Measurements from ENCODE around the gene CD7. TPM values are rescaled to one million over a fixed set of nuclear protein-coding genes. Genes with fewer than 3 reads are reported as not detected.

The CD7 gene
- total RNA-seq, 1 donor from 2014 or later: 345 TPM

- Mint-ChIP-seq H3K4me3 (ENCODE audit: low read depth) (peak overlapping the region; percentile 68), H3K4me1 (ENCODE audit: low read depth) (peaks cover 35% of the 10 kb centered on the region), H3K36me3 (ENCODE audit: low read depth) (peaks cover 21% of the 10 kb centered on the region), H3K27me3 (ENCODE audit: low read depth) (no peaks in the 10 kb centered on the region), H3K27ac (peak overlapping the region; percentile 98), H3K9me3 (no peaks in the 10 kb centered on the region)
- no peak for DNase-seq (ENCODE audit: low spot score)
- intact Hi-C loops (cut with micrococcal nuclease): loop anchor here (5.0 kb wide), 1 partner anchor 78 kb away; no protein-coding TSS in a partner anchor
Measured at GRCh38 chr17:82320140-82320840, 2.9 kb upstream of the CD7 start.

DNA sequence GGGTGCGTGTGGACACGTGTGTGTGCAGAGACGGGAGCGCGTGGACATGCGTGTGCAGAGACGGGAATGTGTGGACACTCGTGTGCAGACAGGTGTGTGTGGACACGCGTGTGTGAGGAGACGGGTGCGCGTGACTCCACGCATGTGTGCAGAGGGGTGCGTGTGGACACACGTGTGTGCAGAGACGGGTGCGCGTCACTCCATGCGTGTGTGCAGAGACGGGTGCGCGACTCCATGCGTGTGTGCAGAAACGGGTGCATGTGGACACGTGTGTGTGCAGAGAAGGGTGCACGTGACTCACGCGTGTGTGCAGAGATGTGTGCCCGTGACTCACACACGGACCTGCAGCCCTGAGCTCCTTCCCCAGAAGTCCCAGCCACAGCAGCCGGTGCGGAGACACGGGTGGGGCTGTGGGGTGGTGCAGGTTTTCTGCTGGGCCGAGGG, 2.2 kb upstream of the CD7 start:
- H3K4me1 Mint-ChIP-seq (ENCODE audit: low read depth): peaks cover 29% of the 10 kb centered on the region
- H3K36me3 Mint-ChIP-seq (ENCODE audit: low read depth): peaks cover 20% of the 10 kb centered on the region
- no peak overlapping the region for H3K4me3 Mint-ChIP-seq (ENCODE audit: low read depth)
- DNase-seq (ENCODE audit: low spot score): no peak
- no peaks in the 10 kb centered on the region for H3K27me3 Mint-ChIP-seq (ENCODE audit: low read depth)
- H3K27ac Mint-ChIP-seq: peak overlapping the region; percentile 98
- intact Hi-C loops (cut with micrococcal nuclease): loop anchor here (5.0 kb wide), 1 partner anchor 77 kb away; no protein-coding TSS in a partner anchor
- no peaks in the 10 kb centered on the region for H3K9me3 Mint-ChIP-seq

GRCh38 chr17:82318772-82319606, 1.6 kb upstream of the CD7 start:
- DNase-seq (ENCODE audit: low spot score): no peak
- H3K9me3 Mint-ChIP-seq: no peaks in the 10 kb centered on the region
- intact Hi-C loops (cut with micrococcal nuclease): no loop called here
- H3K4me1 Mint-ChIP-seq (ENCODE audit: low read depth): peaks cover 23% of the 10 kb centered on the region
- H3K4me3 Mint-ChIP-seq (ENCODE audit: low read depth): no peak overlapping the region
- peaks cover 25% of the 10 kb centered on the region for H3K36me3 Mint-ChIP-seq (ENCODE audit: low read depth)
- no peak overlapping the region for H3K27ac Mint-ChIP-seq
- no peaks in the 10 kb centered on the region for H3K27me3 Mint-ChIP-seq (ENCODE audit: low read depth)

- H3K4me1 Mint-ChIP-seq (ENCODE audit: low read depth): peaks cover 19% of the 10 kb centered on the region
- DNase-seq (ENCODE audit: low spot score): no peak
- no peak overlapping the region for H3K4me3 Mint-ChIP-seq (ENCODE audit: low read depth)
- H3K9me3 Mint-ChIP-seq: no peaks in the 10 kb centered on the region
- intact Hi-C loops (cut with micrococcal nuclease): no loop called here
- H3K36me3 Mint-ChIP-seq (ENCODE audit: low read depth): peaks cover 33% of the 10 kb centered on the region
- no peaks in the 10 kb centered on the region for H3K27me3 Mint-ChIP-seq (ENCODE audit: low read depth)
- no peak overlapping the region for H3K27ac Mint-ChIP-seq
Measured at GRCh38 chr17:82318169-82318498, 726 bp upstream of the CD7 start.

- Mint-ChIP-seq H3K27ac (no peak overlapping the region), H3K4me1 (ENCODE audit: low read depth) (peaks cover 15% of the 10 kb centered on the region), H3K9me3 (no peaks in the 10 kb centered on the region), H3K27me3 (ENCODE audit: low read depth) (no peaks in the 10 kb centered on the region), H3K4me3 (ENCODE audit: low read depth) (no peak overlapping the region), H3K36me3 (ENCODE audit: low read depth) (peaks cover 33% of the 10 kb centered on the region)
- peak; percentile 31 for DNase-seq (ENCODE audit: low spot score)
- intact Hi-C loops (cut with micrococcal nuclease): loop anchor here (1.0 kb wide), 1 partner anchor 15 kb away; no protein-coding TSS in a partner anchor
Measured at GRCh38 chr17:82316651-82317393, 586 bp downstream of the CD7 start.

- Mint-ChIP-seq H3K4me1 (ENCODE audit: low read depth) (peaks cover 12% of the 10 kb centered on the region), H3K27ac (peak overlapping the region; percentile 80), H3K4me3 (ENCODE audit: low read depth) (no peak overlapping the region), H3K36me3 (ENCODE audit: low read depth) (peaks cover 29% of the 10 kb centered on the region), H3K9me3 (no peaks in the 10 kb centered on the region), H3K27me3 (ENCODE audit: low read depth) (no peaks in the 10 kb centered on the region)
- no peak for DNase-seq (ENCODE audit: low spot score)
- intact Hi-C loops (cut with micrococcal nuclease): no loop called here
Measured at GRCh38 chr17:82315703-82316358, 1.6 kb downstream of the CD7 start.

DNA sequence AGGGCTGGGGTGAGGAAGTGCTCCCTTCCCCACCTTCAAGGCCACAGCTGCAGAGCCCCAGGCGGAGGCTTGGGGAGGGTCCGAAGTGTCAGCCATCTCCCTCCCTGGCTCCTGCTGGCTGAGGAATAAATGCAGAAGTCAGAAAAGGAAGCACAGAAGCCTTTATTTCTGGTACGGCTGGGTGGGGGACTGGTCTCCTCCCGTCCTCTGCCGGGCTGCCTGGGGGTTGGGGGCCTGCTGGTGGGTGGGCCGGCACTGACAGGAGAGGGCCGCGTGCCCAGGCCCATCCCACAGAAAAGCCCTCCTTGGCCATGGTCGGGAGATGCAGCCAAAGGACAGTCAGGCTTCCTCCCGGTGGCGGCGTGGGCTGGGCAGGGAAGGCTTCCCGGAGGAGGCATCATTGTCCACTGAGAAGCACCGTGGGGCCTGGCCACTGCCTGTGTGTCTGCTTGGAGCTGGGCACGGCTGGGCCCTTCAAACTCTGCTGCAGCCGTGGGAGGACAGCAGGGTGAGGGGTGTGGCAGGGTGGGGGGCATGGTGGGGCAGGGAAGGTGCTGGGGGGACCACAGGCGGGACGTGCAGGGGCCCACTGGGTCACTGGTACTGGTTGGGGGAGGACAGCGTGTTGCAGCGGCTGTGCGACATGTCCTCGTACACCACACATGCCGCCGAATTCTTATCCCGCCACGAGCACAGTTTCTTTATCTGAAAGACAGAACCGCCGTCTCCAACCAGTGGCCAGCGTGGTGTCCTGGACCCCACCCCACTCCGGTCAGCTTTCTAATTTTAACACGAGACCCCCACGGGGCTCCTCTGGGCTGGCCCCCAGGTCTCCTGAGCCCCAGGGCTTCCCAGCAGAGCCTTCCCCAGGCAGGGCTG, 2.4 kb downstream of the CD7 start:
- Mint-ChIP-seq H3K4me1 (ENCODE audit: low read depth) (peaks cover 8% of the 10 kb centered on the region), H3K27me3 (ENCODE audit: low read depth) (no peaks in the 10 kb centered on the region), H3K27ac (peak overlapping the region; percentile 80), H3K9me3 (no peaks in the 10 kb centered on the region), H3K4me3 (ENCODE audit: low read depth) (peak overlapping the region; percentile 37), H3K36me3 (ENCODE audit: low read depth) (peaks cover 29% of the 10 kb centered on the region)
- intact Hi-C loops (cut with micrococcal nuclease): no loop called here
- no peak for DNase-seq (ENCODE audit: low spot score)

- H3K9me3 Mint-ChIP-seq: no peaks in the 10 kb centered on the region
- H3K27me3 Mint-ChIP-seq (ENCODE audit: low read depth): no peaks in the 10 kb centered on the region
- peaks cover 29% of the 10 kb centered on the region for H3K36me3 Mint-ChIP-seq (ENCODE audit: low read depth)
- DNase-seq (ENCODE audit: low spot score): no peak
- peak overlapping the region; percentile 61 for H3K4me3 Mint-ChIP-seq (ENCODE audit: low read depth)
- H3K27ac Mint-ChIP-seq: no peak overlapping the region
- peaks cover 8% of the 10 kb centered on the region for H3K4me1 Mint-ChIP-seq (ENCODE audit: low read depth)
- intact Hi-C loops (cut with micrococcal nuclease): no loop called here
Measured at GRCh38 chr17:82314012-82314726, 3.2 kb downstream of the CD7 start.

- peak overlapping the region; percentile 61 for H3K4me3 Mint-ChIP-seq (ENCODE audit: low read depth)
- DNase-seq (ENCODE audit: low spot score): no peak
- H3K4me1 Mint-ChIP-seq (ENCODE audit: low read depth): peaks cover 8% of the 10 kb centered on the region
- peaks cover 29% of the 10 kb centered on the region for H3K36me3 Mint-ChIP-seq (ENCODE audit: low read depth)
- no peaks in the 10 kb centered on the region for H3K27me3 Mint-ChIP-seq (ENCODE audit: low read depth)
- H3K9me3 Mint-ChIP-seq: no peaks in the 10 kb centered on the region
- no peak overlapping the region for H3K27ac Mint-ChIP-seq
- intact Hi-C loops (cut with micrococcal nuclease): no loop called here
Measured at GRCh38 chr17:82313195-82314011, 4.0 kb downstream of the CD7 start.

- no peak overlapping the region for H3K4me3 Mint-ChIP-seq (ENCODE audit: low read depth)
- no peak for DNase-seq (ENCODE audit: low spot score)
- H3K36me3 Mint-ChIP-seq (ENCODE audit: low read depth): peaks cover 29% of the 10 kb centered on the region
- H3K4me1 Mint-ChIP-seq (ENCODE audit: low read depth): peaks cover 10% of the 10 kb centered on the region
- H3K27ac Mint-ChIP-seq: no peak overlapping the region
- intact Hi-C loops (cut with micrococcal nuclease): no loop called here
- H3K27me3 Mint-ChIP-seq (ENCODE audit: low read depth): peaks cover 3% of the 10 kb centered on the region
- H3K9me3 Mint-ChIP-seq: no peaks in the 10 kb centered on the region
Measured at GRCh38 chr17:82311971-82312370, 5.4 kb downstream of the CD7 start.

- Mint-ChIP-seq H3K9me3 (no peaks in the 10 kb centered on the region), H3K27me3 (ENCODE audit: low read depth) (peaks cover 3% of the 10 kb centered on the region), H3K27ac (no peak overlapping the region), H3K4me3 (ENCODE audit: low read depth) (no peak overlapping the region), H3K4me1 (ENCODE audit: low read depth) (peaks cover 19% of the 10 kb centered on the region), H3K36me3 (ENCODE audit: low read depth) (peaks cover 24% of the 10 kb centered on the region)
- no peak for DNase-seq (ENCODE audit: low spot score)
- intact Hi-C loops (cut with micrococcal nuclease): no loop called here
Measured at GRCh38 chr17:82310877-82311276, 6.5 kb downstream of the CD7 start.

Measured in activated T-helper 2 cell treated with anti-CD3 and anti-CD28 coated beads, Interferon-gamma antibody, Interleukin-2, Interleukin-4, amounts not matched to agents 10 μg/mL and 5 μg/mL and 100 μg/mL, durations not matched to agents 14 hours and 24 hours and 36 hours (primary cell).